ENCODE data around the gene SPON1. TPM values are rescaled to one million over a fixed set of nuclear protein-coding genes. Genes with fewer than 3 reads are reported as not detected.
"Not testable (repeated sequence)": the region's sequence is repeated elsewhere in the genome, so short reads cannot be mapped to it uniquely, and the experiment has no call there.

Gene SPON1
- total RNA-seq, 2 donors from 2014 or later = 9.3 to 26.7 TPM

- Histone ChIP-seq H3K9me3 (peaks cover 0 to 13% (median 0%) of the 10 kb centered on the region in 3 donors), H3K27me3 (no peaks in the 10 kb centered on the region), H3K4me3 (no peak overlapping the region), H3K27ac (no peak overlapping the region), H3K36me3 (replicated peaks in 1 of 2; ENCODE audit: insufficient read depth in 1 of 2, low read depth in 2 of 2) (no peaks in the 10 kb centered on the region), H3K4me1 (no peaks in the 10 kb centered on the region)
- ATAC-seq = no peak
- no peak for DNase-seq
- intact Hi-C loops (cut with DNase I) = no loop called here
- TF ChIP-seq CTCF (IDR thresholded peaks at IDR 0.05) (no peak), POLR2A (IDR thresholded peaks at IDR 0.05) (no peak)
- 53 to 71% methylated on average over 1 of the region's 1 CpG for WGBS, 2 donors
Measured at GRCh38 chr11:14158393-14158792, 195.9 kb downstream of the SPON1 start.

- no peak for ATAC-seq
- no peak for TF ChIP-seq POLR2A (IDR thresholded peaks at IDR 0.05)
- TF ChIP-seq CTCF (IDR thresholded peaks at IDR 0.05) = no peak
- no peak overlapping the region for H3K4me3 ChIP-seq
- intact Hi-C loops (cut with DNase I) = no loop called here
- H3K36me3 ChIP-seq (replicated peaks in 1 of 2; ENCODE audit: insufficient read depth in 1 of 2, low read depth in 2 of 2) = no peaks in the 10 kb centered on the region
- H3K27me3 ChIP-seq = no peaks in the 10 kb centered on the region
- H3K4me1 ChIP-seq = no peaks in the 10 kb centered on the region
- no peak overlapping the region for H3K27ac ChIP-seq
- peaks cover 0 to under 1% (median 0%) of the 10 kb centered on the region in 3 donors for H3K9me3 ChIP-seq
- 57 to 71% methylated on average over 2 of the region's 2 CpGs for WGBS, 2 donors
- no peak for DNase-seq
Measured at GRCh38 chr11:14163576-14163975, 201.1 kb downstream of the SPON1 start.

- ATAC-seq; intact Hi-C loops (cut with DNase I): not testable (repeated sequence)
- 70 to 81% methylated on average over 7 of the region's 7 CpGs for WGBS, 2 donors
Measured at GRCh38 chr11:14173679-14174078, 211.2 kb downstream of the SPON1 start.

GRCh38 chr11:14179116-14179820 is 216.7 kb downstream of the SPON1 start:
- DNase-seq = peak in 1 of 4 donors; percentile 2
- Histone ChIP-seq H3K27me3 (no peaks in the 10 kb centered on the region), H3K9me3 (no peaks in the 10 kb centered on the region), H3K4me3 (no peak overlapping the region), H3K4me1 (no peaks in the 10 kb centered on the region), H3K27ac (no peak overlapping the region), H3K36me3 (replicated peaks in 1 of 2; ENCODE audit: insufficient read depth in 1 of 2, low read depth in 2 of 2) (no peaks in the 10 kb centered on the region)
- TF ChIP-seq POLR2A (IDR thresholded peaks at IDR 0.05) (no peak), CTCF (IDR thresholded peaks at IDR 0.05) (no peak)
- intact Hi-C loops (cut with DNase I) = no loop called here
- peak; percentile 30 for ATAC-seq
- WGBS, 2 donors = 58 to 60% methylated on average over 4 of the region's 4 CpGs

More at GRCh38 chr11:14173679-14174078, 211.2 kb downstream of the SPON1 start:
- H3K9me3 ChIP-seq; H3K4me1 ChIP-seq; DNase-seq; H3K27me3 ChIP-seq; H3K27ac ChIP-seq; H3K4me3 ChIP-seq; H3K36me3 ChIP-seq (replicated peaks in 1 of 2; ENCODE audit: insufficient read depth in 1 of 2, low read depth in 2 of 2): not testable (repeated sequence)

- Histone ChIP-seq H3K4me3 (no peak overlapping the region), H3K27ac (no peak overlapping the region), H3K9me3 (no peaks in the 10 kb centered on the region), H3K27me3 (no peaks in the 10 kb centered on the region), H3K36me3 (replicated peaks in 1 of 2; ENCODE audit: insufficient read depth in 1 of 2, low read depth in 2 of 2) (no peaks in the 10 kb centered on the region), H3K4me1 (no peaks in the 10 kb centered on the region)
- intact Hi-C loops (cut with DNase I) = no loop called here
- TF ChIP-seq POLR2A (IDR thresholded peaks at IDR 0.05) = no peak
- TF ChIP-seq CTCF (IDR thresholded peaks at IDR 0.05) = no peak
- ATAC-seq (no peak), DNase-seq (no peak)
Measured at GRCh38 chr11:14181121-14181520, 218.6 kb downstream of the SPON1 start.
